ENCODE data around the gene AUTS2. TPM values are rescaled to one million over a fixed set of nuclear protein-coding genes. Genes with fewer than 3 reads are reported as not detected.

The AUTS2 gene
- total and polyA plus RNA-seq, 9 of the 15 experiments (the other 6 are each of a cell fraction or from before 2014, with no cell fraction given), result 0.58 TPM; not detected in 8

DNA sequence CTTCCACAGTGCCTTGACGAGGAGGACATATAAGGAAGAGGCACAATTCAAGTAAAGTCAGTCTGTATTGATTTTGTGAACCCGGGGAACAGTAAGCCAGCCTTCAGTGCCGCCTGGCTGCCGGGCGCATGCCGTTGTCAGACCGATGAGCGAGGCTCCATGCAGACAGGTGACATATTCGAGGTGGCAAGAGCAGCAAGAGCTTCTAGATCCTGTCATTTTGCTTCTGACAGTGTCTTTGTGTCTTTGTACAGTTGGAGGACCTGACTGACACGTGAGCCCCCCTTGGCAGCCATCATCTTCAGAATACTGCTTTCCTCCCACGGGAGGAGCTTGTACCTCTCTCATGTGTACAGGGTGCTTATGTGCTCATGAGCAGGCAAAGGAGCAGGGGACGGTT, 1146.2 kb downstream of the AUTS2 start:
- in situ Hi-C loops (cut with MboI) (no loop called here), intact Hi-C loops (cut with micrococcal nuclease) (no loop called here)
- WGBS (ENCODE audit: insufficient coverage, low coverage, missing lambda C conversion rate), result 0% methylated on average over 12 of the region's 12 CpGs
- ATAC-seq, result no peak
- Histone ChIP-seq H3K27ac (ENCODE audit: extremely low read depth, low read depth, low read length) (no peak overlapping the region), H3K9me1 (ENCODE audit: control insufficient read depth, insufficient read depth, low read length) (no peaks in the 10 kb centered on the region), H3K4me1 (replicated peaks in 1 of 2; ENCODE audit: control insufficient read depth in 2 of 2, insufficient read depth in 2 of 2, low read length in 2 of 2) (no peaks in the 10 kb centered on the region), H3K36me3 (ENCODE audit: control insufficient read depth, insufficient read depth, low read length) (no peaks in the 10 kb centered on the region), H3K4me3 (no peak overlapping the region), H3K4me2 (ENCODE audit: insufficient read depth, low read length) (no peak overlapping the region), H3K9ac (ENCODE audit: insufficient read depth in 1 of 2, low read depth in 2 of 2, low read length in 2 of 2) (no peak overlapping the region), H4K20me1 (replicated peaks; ENCODE audit: control insufficient read depth, insufficient read depth, low read length) (no peaks in the 10 kb centered on the region; the same call in 1 of the 2 replicates), H3K27me3 (ENCODE audit: control insufficient read depth in 2 of 2, insufficient read depth in 2 of 2, low read length in 2 of 2) (peaks cover 16 to 32% of the 10 kb centered on the region in 2 experiments), H3K79me2 (ENCODE audit: control insufficient read depth, insufficient read depth, low read length) (no peaks in the 10 kb centered on the region), H3K9me3 (replicated peaks; ENCODE audit: control insufficient read depth, insufficient read depth, low read depth, low read length) (no peaks in the 10 kb centered on the region), H2AFZ (ENCODE audit: low read depth, low read length) (no peak overlapping the region)
- CTCF ChIA-PET (ENCODE audit: low intra/inter-chr PET ratio), result no interaction called here
- FAIRE-seq, result no peak
- TF ChIP-seq, protein P1, sequence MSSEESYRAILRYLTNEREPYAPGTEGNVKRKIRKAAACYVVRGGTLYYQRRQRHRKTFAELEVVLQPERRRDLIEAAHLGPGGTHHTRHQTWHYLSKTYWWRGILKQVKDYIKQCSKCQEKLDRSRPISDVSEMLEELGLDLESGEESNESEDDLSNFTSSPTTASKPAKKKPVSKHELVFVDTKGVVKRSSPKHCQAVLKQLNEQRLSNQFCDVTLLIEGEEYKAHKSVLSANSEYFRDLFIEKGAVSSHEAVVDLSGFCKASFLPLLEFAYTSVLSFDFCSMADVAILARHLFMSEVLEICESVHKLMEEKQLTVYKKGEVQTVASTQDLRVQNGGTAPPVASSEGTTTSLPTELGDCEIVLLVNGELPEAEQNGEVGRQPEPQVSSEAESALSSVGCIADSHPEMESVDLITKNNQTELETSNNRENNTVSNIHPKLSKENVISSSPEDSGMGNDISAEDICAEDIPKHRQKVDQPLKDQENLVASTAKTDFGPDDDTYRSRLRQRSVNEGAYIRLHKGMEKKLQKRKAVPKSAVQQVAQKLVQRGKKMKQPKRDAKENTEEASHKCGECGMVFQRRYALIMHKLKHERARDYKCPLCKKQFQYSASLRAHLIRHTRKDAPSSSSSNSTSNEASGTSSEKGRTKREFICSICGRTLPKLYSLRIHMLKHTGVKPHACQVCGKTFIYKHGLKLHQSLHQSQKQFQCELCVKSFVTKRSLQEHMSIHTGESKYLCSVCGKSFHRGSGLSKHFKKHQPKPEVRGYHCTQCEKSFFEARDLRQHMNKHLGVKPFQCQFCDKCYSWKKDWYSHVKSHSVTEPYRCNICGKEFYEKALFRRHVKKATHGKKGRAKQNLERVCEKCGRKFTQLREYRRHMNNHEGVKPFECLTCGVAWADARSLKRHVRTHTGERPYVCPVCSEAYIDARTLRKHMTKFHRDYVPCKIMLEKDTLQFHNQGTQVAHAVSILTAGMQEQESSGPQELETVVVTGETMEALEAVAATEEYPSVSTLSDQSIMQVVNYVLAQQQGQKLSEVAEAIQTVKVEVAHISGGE (CRISPR knock-in tag; IDR thresholded peaks at IDR 0.05), result no peak
- TF ChIP-seq GABPB1 (CRISPR knock-in tag; IDR thresholded peaks at IDR 0.05) (no peak), PHB2 (IDR thresholded peaks at IDR 0.05; ENCODE audit: low read depth) (no peak), ZNF445 (CRISPR knock-in tag; IDR thresholded peaks at IDR 0.05; ENCODE audit: low read depth) (no peak), ZKSCAN3 (CRISPR knock-in tag; IDR thresholded peaks at IDR 0.05) (no peak), ZNF146 (CRISPR knock-in tag; IDR thresholded peaks at IDR 0.05; ENCODE audit: unreplicated experiment) (no peak), TRIM28 (IDR thresholded peaks at IDR 0.05) (no peak), ZNF140 (CRISPR knock-in tag; IDR thresholded peaks at IDR 0.05) (no peak), ZNF316 (IDR thresholded peaks at IDR 0.05) (no peak), HDAC2 (IDR thresholded peaks at IDR 0.05) (no peak), ZNF24 (IDR thresholded peaks at IDR 0.05) (no peak)
- TF ChIP-seq, protein P2, sequence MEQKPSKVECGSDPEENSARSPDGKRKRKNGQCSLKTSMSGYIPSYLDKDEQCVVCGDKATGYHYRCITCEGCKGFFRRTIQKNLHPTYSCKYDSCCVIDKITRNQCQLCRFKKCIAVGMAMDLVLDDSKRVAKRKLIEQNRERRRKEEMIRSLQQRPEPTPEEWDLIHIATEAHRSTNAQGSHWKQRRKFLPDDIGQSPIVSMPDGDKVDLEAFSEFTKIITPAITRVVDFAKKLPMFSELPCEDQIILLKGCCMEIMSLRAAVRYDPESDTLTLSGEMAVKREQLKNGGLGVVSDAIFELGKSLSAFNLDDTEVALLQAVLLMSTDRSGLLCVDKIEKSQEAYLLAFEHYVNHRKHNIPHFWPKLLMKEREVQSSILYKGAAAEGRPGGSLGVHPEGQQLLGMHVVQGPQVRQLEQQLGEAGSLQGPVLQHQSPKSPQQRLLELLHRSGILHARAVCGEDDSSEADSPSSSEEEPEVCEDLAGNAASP (IDR thresholded peaks at IDR 0.05), result no peak
- TF ChIP-seq, protein P3, sequence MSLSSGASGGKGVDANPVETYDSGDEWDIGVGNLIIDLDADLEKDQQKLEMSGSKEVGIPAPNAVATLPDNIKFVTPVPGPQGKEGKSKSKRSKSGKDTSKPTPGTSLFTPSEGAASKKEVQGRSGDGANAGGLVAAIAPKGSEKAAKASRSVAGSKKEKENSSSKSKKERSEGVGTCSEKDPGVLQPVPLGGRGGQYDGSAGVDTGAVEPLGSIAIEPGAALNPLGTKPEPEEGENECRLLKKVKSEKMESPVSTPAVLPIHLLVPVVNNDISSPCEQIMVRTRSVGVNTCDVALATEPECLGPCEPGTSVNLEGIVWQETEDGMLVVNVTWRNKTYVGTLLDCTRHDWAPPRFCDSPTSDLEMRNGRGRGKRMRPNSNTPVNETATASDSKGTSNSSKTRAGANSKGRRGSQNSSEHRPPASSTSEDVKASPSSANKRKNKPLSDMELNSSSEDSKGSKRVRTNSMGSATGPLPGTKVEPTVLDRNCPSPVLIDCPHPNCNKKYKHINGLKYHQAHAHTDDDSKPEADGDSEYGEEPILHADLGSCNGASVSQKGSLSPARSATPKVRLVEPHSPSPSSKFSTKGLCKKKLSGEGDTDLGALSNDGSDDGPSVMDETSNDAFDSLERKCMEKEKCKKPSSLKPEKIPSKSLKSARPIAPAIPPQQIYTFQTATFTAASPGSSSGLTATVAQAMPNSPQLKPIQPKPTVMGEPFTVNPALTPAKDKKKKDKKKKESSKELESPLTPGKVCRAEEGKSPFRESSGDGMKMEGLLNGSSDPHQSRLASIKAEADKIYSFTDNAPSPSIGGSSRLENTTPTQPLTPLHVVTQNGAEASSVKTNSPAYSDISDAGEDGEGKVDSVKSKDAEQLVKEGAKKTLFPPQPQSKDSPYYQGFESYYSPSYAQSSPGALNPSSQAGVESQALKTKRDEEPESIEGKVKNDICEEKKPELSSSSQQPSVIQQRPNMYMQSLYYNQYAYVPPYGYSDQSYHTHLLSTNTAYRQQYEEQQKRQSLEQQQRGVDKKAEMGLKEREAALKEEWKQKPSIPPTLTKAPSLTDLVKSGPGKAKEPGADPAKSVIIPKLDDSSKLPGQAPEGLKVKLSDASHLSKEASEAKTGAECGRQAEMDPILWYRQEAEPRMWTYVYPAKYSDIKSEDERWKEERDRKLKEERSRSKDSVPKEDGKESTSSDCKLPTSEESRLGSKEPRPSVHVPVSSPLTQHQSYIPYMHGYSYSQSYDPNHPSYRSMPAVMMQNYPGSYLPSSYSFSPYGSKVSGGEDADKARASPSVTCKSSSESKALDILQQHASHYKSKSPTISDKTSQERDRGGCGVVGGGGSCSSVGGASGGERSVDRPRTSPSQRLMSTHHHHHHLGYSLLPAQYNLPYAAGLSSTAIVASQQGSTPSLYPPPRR (CRISPR knock-in tag; IDR thresholded peaks at IDR 0.05; ENCODE audit: borderline replicate concordance), result no peak
- no peak for DNase-seq (ENCODE audit: extremely low read depth in 1 of 4, low spot score in 3 of 4)
- POLR2A ChIA-PET, result no interaction called here
- no TSS peak for BruUV-seq (replicated peaks)
